GM10847 (cell line): ENCODE results near the gene OSBPL9.

Source experiments
- POLR2A ChIP-seq: IDR thresholded peaks from 2 replicates; pipeline ENCODE4 v1.6.1; 2011; ENCODE audit not compliant: insufficient read length; ENCODE audit errors: extremely low read depth

OSBPL9 gene

GRCh38 chr1:51669816-51670215 lies 52.9 kb downstream of the OSBPL9 start:
- TF ChIP-seq POLR2A, result no peak

DNA sequence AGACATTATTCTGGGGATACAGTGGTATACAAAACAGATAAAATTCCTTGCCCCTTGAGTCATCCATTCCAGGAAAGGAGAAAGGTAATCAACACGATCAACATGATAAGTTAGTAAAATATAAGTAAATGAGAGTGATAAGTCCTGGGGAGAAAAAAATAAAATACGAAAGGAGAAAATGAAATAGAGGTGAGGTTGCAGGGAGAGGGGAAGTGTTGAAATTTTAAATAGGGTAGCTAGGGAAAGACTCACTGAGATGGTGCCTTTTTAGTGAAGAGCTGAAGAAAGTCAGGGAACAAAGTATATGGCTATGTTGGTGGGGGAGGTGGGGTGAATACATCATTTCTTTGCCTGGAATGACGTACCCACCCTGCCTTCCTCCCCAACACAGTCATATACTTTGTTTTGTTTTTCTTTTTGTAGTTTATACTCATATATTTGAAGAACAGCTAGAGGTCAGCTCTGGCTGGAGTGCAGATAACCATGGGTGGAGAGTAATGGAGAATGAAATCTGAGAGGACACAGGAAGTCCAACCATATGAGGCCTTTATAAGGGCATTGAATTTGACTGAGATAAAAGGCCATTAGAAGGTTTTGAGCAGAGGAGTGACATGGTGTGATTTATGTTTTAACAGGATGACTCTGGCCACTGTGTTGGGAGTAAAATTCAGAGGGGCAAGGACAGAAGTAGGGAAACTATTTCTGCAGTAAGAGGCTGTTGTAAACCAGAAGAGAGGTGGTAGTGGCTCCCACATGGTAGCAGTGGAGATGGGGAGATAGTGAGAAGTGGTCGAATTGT lies 54.8 kb downstream of the OSBPL9 start:
- no peak for TF ChIP-seq POLR2A

- TF ChIP-seq POLR2A, result no peak
Observed at GRCh38 chr1:51673279-51673678, 56.4 kb downstream of the OSBPL9 start.

DNA sequence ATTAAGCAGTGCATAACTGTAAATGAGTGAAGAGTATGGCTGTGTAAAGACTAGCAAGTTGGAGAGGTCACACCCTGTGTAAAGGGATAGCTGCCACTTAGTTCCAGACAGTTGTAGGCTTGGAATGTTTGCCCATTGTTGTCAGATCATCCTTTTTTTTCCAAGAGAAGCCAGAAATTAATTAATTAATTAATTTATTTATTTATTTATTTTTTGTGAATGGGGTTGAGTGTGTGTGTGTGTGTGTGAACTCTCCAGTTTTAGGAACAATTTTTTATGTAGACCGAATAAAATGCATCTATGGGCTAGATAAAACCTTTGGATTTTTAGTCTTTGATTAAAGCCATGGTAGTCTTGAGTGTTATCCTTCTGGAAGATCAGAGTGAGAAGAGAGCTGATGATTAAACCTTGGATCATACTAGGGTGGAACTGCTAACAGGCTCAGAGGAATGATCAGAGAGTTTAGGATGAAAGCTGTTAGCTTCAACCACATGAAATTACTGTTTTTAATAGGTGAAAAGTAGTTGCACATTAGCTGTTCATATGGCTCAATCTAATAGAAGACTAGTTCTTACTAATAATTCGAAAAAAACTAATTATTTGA lies 58.4 kb downstream of the OSBPL9 start:
- TF ChIP-seq POLR2A, result no peak

DNA sequence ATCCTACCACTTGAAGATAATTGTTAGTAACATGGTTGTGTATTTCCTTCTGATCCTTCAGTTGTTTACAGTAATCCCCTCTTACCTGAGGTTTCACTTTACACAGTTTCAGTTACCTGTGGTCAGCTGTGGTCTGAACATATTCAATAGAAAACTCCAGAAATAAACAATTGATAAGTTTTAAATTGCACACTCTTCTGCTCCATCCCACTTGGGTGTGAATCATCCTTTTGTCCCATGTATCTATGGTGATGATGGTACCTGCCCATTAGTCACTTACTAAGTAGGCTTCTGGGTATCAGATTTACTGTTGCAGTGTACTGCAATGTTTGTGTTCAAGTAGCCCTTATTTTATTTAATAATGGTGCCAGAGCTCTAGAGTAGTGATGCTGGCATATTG lies 62.5 kb downstream of the OSBPL9 start:
- TF ChIP-seq POLR2A, result no peak

GRCh38 chr1:51684776-51685175 lies 67.9 kb downstream of the OSBPL9 start:
- TF ChIP-seq POLR2A, result no peak

- no peak for TF ChIP-seq POLR2A
Observed at GRCh38 chr1:51686450-51686849, 69.6 kb downstream of the OSBPL9 start.

- TF ChIP-seq POLR2A, result no peak
Observed at GRCh38 chr1:51689075-51689440, 72.2 kb downstream of the OSBPL9 start.

DNA sequence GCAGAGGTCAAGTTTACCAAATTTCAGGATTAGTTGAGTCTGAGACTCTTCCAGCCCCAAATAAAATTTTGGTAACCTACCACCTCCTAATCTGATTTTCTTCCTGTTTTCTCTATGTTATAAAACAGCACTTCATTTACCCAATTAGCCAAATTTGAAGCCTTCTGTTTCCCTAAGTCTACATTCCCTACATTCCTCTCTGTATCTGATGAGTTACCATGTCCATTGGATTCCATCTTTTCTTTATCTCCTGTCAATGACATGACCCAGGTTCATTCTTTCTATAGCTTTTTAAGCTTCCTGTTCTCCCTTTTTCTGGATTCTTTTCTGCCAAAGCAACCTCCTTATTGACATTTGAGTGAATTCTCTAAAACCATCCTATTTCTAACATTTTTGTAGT lies 72.8 kb downstream of the OSBPL9 start:
- no peak for TF ChIP-seq POLR2A

GRCh38 chr1:51690285-51690961 lies 73.5 kb downstream of the OSBPL9 start:
- no peak for TF ChIP-seq POLR2A

GRCh38 chr1:51691920-51692319 lies 75.0 kb downstream of the OSBPL9 start:
- TF ChIP-seq POLR2A, result no peak

DNA sequence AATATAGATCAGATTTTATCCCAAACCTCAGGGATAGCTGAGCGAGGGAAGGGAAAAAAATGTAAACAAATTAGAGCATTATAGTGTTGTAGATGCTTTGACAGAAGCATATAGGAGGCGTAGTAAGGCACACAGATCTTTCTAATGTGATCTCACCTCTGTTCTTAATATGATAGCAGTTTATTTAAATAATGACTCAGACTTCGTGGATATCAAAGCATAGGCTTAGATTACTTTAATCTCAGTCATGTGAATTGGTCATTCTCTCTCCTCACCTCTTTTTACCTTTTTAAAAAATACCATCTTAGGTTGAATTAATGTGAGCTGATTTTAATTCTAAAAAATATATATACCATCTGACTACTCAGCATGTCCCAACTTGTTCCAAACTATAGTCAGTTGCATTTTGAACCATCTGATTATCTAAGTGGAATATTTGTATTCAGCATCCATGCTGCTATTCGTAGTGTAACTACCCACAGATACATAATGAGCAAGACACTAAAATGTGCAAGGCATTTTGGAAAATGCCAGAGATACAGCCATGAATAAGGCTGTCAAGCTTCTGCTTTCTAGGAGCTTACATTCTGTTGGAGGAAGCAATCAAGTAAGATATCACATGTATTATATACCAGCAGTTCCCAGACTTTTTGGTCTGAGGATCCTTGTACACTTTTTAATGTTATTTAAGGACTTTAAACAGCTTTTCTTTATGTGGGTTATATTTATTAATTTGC lies 76.7 kb downstream of the OSBPL9 start:
- no peak for TF ChIP-seq POLR2A

DNA sequence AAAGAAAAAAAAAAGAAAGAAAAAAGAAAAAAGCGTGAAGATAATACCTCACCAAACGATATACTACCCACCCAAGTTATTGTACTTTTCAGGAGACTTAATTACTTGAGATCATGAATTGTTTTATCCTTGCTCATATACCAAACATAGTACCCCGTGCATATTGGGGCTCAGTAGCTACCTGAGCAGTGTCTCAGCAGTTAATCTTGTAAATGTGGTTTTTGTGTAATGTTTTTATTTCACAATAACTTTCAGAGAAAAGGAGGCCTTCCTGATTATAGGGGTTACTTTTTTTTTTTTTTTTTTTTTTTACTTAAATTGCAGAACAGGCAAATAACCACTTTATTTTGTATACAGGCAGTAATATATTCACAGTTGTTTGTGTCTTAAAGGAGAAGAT lies 80.3 kb downstream of the OSBPL9 start:
- no peak for TF ChIP-seq POLR2A

- no peak for TF ChIP-seq POLR2A
Observed at GRCh38 chr1:51699391-51699790, 82.5 kb downstream of the OSBPL9 start.

- TF ChIP-seq POLR2A, result no peak
Observed at GRCh38 chr1:51705035-51705434, 88.1 kb downstream of the OSBPL9 start.
